IPS-18c (cell line): ENCODE measurements around the gene SUV39H1.
"Not testable (repeated sequence)": the region's sequence is repeated elsewhere in the genome, so short reads cannot be mapped to it uniquely, and the experiment has no call there.

Experiments used
- H3K4me3 ChIP-seq: 2 replicates; pipeline ENCODE4 v1.7.0; 2013; ENCODE audit warnings: low read depth, mild to moderate bottlenecking, low read length, moderate library complexity; ENCODE audit not compliant: insufficient read depth
- H3K9me3 ChIP-seq: one replicate; pipeline ENCODE4 v1.6.1; 2013; ENCODE audit warnings: mild to moderate bottlenecking, low read length, moderate library complexity; ENCODE audit not compliant: control insufficient read depth, insufficient read depth

Gene SUV39H1

DNA sequence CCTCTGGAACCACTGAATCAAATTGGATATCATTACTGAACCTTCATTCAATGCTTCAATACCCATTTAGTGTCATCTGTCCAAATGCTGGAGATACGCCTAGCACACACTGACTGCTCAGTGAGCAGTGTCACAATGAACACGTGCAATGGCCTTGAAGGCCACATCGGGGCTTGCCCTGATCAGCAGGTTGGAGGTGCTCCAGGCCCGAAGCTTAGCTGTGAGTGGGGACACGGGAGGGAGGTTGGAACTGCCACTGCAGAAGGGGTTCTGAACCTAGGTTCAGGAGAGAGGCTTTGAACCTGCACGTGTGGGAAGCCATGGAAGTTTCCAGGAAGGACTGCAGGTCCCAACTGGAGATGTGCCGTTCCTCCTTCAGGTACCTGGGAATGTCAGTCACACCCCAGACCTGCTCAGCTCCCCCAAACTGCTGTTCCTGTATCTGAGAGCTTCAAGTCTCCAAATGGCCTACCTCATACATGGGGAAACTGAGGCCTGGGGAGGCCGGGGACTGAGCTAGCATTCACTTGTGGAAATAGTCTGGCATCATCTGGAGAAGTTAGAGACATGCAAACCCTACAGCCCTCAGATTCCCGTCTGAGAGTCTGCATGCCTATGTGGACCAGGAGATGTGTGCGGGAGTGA is 14.9 kb upstream of the SUV39H1 start:
- no peak overlapping the region for H3K4me3 ChIP-seq
- peaks cover 15% of the 10 kb centered on the region for H3K9me3 ChIP-seq

DNA sequence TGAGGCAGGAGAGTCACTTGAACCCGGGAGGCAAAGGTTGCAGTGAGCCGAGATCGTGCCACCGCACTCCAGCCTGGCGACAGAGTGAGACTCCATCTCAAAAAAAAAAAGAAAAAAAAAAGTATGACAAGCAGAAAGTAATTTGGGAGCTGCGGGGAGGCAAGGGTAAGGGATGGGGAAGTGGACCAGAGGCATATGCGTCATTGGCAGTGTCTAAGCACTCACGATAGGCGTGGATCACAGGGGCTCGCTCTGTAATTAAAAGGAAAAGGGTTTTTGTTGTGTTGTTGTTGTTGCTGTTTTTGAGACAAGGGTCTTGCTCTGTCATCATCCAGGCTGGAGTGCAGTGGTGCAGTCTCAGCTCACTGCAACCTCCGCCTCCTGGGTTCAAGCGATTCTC is 13.7 kb upstream of the SUV39H1 start:
- peaks cover 15% of the 10 kb centered on the region for H3K9me3 ChIP-seq
- not testable (repeated sequence) for H3K4me3 ChIP-seq

- Histone ChIP-seq H3K4me3 (no peak within 1 kb of the TSS), H3K9me3 (peaks cover 15% of the 10 kb centered on the region)
These were observed 13.0 kb upstream of the SUV39H1 start, which contains the start of gene WAS for GRCh38 chrX:48683411-48683982. TSS of gene WAS (plus strand) at chrX:48683799. CDS start at chrX:48683854, 55 bp downstream.

GRCh38 chrX:48684134-48684533 is 12.4 kb upstream of the SUV39H1 start:
- H3K9me3 ChIP-seq, result peaks cover 15% of the 10 kb centered on the region
- H3K4me3 ChIP-seq, result no peak overlapping the region

- no peak overlapping the region for H3K4me3 ChIP-seq
- H3K9me3 ChIP-seq, result peaks cover 15% of the 10 kb centered on the region
These were observed 11.1 kb upstream of the SUV39H1 start for GRCh38 chrX:48685416-48685815.

DNA sequence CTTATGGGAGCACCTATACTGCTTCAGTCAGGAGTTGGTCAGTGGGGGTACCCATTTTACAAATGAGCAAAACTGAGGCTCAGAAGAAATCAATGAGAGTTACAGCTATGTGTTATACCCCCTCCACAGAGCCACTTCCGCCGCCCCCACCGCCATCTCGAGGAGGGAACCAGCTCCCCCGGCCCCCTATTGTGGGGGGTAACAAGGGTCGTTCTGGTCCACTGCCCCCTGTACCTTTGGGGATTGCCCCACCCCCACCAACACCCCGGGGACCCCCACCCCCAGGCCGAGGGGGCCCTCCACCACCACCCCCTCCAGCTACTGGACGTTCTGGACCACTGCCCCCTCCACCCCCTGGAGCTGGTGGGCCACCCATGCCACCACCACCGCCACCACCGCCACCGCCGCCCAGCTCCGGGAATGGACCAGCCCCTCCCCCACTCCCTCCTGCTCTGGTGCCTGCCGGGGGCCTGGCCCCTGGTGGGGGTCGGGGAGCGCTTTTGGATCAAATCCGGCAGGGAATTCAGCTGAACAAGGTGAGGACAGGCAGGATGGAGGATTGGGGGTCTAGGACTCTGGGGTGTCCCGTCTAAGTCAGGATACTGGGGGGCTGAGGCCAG is 7.9 kb upstream of the SUV39H1 start:
- H3K4me3 ChIP-seq, result no peak overlapping the region
- peaks cover 16% of the 10 kb centered on the region for H3K9me3 ChIP-seq

DNA sequence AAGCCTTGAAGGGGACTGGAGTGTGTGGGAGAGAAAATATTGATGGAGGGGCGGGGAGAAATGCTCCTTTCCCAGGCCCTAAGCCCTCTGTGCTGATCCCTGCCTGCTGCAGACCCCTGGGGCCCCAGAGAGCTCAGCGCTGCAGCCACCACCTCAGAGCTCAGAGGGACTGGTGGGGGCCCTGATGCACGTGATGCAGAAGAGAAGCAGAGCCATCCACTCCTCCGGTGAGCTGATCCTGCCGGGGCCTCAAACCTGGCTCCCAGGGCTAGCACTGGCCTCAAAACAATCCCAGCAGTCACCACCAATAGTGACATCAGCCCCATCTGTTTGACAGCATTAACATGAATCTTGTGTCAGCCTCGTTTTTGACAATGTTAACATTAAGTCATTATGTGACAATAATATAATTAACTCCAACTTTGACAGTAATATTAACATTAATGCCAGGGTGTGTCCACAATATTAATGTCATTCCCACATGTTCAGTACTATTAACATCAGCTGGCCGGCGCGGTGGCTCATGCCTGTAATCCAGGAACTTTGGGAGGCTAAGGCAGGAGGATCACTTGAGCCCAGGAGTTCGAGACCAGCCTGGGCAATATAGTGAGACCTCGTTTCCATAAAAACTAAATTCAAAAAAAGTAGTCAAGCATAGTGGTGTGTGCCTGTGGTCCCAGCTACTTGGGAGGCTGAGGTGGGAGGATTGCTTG is 7.2 kb upstream of the SUV39H1 start:
- Histone ChIP-seq H3K4me3 (no peak overlapping the region), H3K9me3 (peaks cover 15% of the 10 kb centered on the region)

GRCh38 chrX:48691746-48692145 is 4.8 kb upstream of the SUV39H1 start:
- peaks cover 14% of the 10 kb centered on the region for H3K9me3 ChIP-seq

DNA sequence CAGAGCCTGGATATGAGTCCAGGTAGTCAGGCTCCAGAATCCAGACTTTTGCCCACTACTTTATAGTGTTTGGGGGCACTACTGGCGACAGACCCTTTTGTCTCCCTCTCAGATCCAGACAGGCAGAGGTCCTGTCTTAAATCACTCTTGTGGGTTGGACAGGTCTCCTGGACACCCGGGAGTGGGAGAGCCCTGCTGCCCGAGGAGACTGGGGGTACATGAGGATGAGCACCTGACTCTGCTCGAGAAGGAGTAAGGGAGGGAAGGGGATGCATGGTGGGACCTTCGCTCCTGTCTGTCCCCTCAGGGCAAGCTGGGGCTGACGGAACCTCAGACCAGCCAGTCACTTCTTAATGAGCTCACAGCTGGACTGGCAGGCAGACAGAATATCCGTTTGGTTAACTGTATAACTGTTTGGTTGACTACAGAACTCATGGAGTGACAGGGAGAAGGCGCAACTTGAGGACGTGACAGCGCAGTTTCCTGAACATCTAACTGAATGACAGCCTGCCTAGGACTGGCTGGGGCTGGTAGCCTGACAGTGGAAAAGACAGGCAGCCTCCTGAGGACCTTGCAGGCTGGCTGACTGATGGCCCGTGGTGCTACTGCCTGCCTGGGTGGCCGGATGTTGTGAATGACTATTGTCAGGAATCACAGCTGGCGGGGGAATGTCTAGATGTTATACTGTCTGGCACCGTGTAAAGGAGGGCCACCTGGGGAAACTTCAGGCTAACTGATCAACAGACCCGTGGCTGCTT is 1.6 kb upstream of the SUV39H1 start:
- no peak overlapping the region for H3K4me3 ChIP-seq
- H3K9me3 ChIP-seq, result peaks cover 18% of the 10 kb centered on the region

More at GRCh38 chrX:48691746-48692145, 4.8 kb upstream of the SUV39H1 start:
- H3K4me3 ChIP-seq, result not testable (repeated sequence)

GRCh38 chrX:48695534-48695896 is 1.0 kb upstream of the SUV39H1 start:
- Histone ChIP-seq H3K4me3 (no peak overlapping the region), H3K9me3 (peaks cover 18% of the 10 kb centered on the region)

- peak overlapping the region; percentile 66 for H3K4me3 ChIP-seq
- H3K9me3 ChIP-seq, result peaks cover 18% of the 10 kb centered on the region
These were observed 621 bp upstream of the SUV39H1 start for GRCh38 chrX:48695925-48696300.

DNA sequence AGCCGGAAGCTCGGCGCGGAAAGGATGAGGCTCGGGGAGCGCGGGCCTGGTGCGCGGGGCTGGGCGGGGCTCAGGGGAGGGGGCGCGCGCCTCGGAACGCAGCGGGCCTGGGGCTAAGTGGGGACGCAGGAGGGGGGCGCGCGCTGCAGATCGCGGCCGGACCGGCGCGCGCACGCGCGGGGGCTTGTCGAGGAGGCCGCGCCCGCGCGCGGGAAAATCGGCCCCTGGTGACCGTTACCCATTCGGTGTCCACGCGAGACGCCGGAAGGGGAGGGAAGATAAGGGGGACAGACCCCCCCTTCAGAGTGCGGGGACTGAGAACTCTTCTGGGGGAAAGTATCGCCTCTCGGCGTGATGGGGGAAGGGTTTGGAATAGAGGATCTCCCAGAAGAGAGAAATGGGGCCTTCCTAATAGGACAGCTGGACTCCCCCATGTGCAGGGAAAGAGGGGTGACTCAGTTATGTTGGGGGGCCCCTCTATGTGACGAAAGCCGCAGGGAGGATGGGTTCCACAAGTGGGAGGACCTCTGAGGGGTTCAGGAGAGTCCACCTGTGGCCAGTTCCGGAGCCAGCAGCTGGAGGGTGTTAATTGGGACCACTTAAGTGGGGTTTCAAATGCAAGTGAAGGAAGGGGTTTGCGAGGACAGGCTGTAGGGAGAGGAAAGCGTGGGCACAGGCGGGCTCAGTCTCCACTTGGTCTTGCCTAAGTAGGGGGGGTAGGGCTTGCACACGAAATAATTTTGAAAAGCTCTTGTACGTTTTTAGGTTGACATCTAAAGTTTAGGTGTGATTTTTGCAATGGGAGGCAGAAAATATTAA is 584 bp downstream of the SUV39H1 start:
- H3K9me3 ChIP-seq, result peaks cover 18% of the 10 kb centered on the region
- H3K4me3 ChIP-seq, result peak overlapping the region; percentile 66

- peak overlapping the region; percentile 9; the same call in 1 of the 2 replicates for H3K4me3 ChIP-seq
- peaks cover 18% of the 10 kb centered on the region for H3K9me3 ChIP-seq
These were observed 1.8 kb downstream of the SUV39H1 start for GRCh38 chrX:48698306-48698705.

DNA sequence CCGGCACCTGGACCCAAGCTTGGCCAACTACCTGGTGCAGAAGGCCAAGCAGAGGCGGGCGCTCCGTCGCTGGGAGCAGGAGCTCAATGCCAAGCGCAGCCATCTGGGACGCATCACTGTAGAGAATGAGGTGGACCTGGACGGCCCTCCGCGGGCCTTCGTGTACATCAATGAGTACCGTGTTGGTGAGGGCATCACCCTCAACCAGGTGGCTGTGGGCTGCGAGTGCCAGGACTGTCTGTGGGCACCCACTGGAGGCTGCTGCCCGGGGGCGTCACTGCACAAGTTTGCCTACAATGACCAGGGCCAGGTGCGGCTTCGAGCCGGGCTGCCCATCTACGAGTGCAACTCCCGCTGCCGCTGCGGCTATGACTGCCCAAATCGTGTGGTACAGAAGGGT is 3.7 kb downstream of the SUV39H1 start:
- no peak overlapping the region; the same call in 1 of the 2 replicates for H3K4me3 ChIP-seq
- H3K9me3 ChIP-seq, result peaks cover 10% of the 10 kb centered on the region

DNA sequence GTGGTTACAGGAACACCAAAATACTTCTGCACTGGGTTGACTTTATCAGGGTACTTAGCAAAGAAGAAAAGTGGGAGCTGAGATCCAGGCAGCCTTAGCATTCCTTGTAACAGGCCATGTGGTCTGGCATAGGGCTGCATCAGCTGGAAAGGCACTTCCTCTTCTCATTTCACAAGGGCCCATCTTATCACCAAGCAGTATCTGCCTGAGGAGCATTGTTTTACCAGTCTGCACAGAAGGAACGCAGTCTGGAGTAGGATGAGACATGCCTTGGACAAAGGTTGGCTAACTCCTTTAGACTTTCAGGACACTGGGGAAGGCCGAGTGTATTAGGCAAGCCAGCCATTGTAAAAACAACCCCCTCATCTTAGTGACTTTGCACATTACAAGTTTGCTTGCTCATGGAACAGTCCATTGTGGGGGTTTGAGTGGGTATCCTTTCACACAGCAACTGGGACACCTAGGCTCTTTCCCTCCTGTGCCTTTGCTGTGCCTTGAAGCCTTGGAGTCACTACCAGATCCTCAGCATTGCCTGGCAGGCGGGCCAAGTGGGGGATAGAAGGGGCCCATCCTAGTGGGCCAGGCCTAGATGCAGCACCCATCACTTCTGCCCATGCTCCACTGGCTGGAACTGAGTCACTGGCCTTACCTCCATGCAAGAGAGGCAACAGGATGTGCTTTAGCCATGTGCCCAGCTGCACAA is 4.6 kb downstream of the SUV39H1 start:
- no peak overlapping the region for H3K4me3 ChIP-seq
- H3K9me3 ChIP-seq, result peaks cover 9% of the 10 kb centered on the region

DNA sequence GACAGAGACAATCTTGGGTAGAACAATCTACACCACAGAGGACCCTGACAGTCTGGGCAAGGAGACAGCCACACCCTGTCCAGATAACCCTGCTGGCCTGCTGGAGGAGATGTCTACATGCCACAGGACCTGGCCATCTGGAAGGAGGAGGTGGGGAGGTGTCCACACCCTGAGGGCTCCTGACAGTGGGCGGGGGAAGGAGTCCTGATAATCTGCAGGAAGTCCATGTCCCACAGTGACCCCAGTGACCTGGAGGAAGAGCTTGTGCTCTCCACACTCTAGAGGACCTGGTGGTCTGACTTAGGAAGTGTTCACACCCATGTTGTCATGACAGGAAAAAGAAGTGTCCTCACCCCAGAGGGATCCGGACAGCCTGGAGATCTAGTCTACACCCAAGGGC is 5.5 kb downstream of the SUV39H1 start:
- Histone ChIP-seq H3K9me3 (peaks cover 4% of the 10 kb centered on the region), H3K4me3 (no peak overlapping the region)
